GM18520 (cell line): ENCODE results near the gene TUT4.
"Not testable (repeated sequence)": the region's sequence is repeated elsewhere in the genome, so short reads cannot be mapped to it uniquely, and the experiment has no call there.

Source experiments
- ATAC-seq: cut with Tn5 transposase; IDR thresholded peaks from one replicate; pipeline ENCODE4 v1.9.1; 2021; ENCODE audit not compliant: unreplicated experiment

TUT4 gene

GRCh38 chr1:52552505-52553361 lies at the start of gene TUT4:
Gene TUT4, minus strand, starts transcription at chr1:52553092. Its CDS starts 26,812 bp downstream, at chr1:52526280.
- peak; percentile 5 for ATAC-seq

GRCh38 chr1:52601991-52602855 lies 49.3 kb upstream of the TUT4 start, which contains the start of gene GPX7:
Gene GPX7, plus strand, starts transcription at chr1:52602371. Its CDS starts 39 bp downstream, at chr1:52602410.
- no peak for ATAC-seq

GRCh38 chr1:52601519-52601918 lies 48.6 kb upstream of the TUT4 start:
- no peak for ATAC-seq

GRCh38 chr1:52600533-52601179 lies 47.8 kb upstream of the TUT4 start:
- ATAC-seq = no peak

- ATAC-seq = no peak
Measured at GRCh38 chr1:52599236-52599635, 46.3 kb upstream of the TUT4 start.

GRCh38 chr1:52598729-52599128 lies 45.8 kb upstream of the TUT4 start:
- ATAC-seq = no peak

GRCh38 chr1:52597912-52598311 lies 45.0 kb upstream of the TUT4 start:
- no peak for ATAC-seq

- ATAC-seq = no peak
Measured at GRCh38 chr1:52595061-52595460, 42.2 kb upstream of the TUT4 start.

GRCh38 chr1:52593495-52593894 lies 40.6 kb upstream of the TUT4 start:
- ATAC-seq = no peak

- no peak for ATAC-seq
Measured at GRCh38 chr1:52592637-52593323, 39.9 kb upstream of the TUT4 start.

- no peak for ATAC-seq
Measured at GRCh38 chr1:52590266-52590665, 37.4 kb upstream of the TUT4 start.

- no peak for ATAC-seq
Measured at GRCh38 chr1:52588535-52588934, 35.6 kb upstream of the TUT4 start.

- ATAC-seq = no peak
Measured at GRCh38 chr1:52588027-52588426, 35.1 kb upstream of the TUT4 start.

- no peak for ATAC-seq
Measured at GRCh38 chr1:52585474-52585873, 32.6 kb upstream of the TUT4 start.

GRCh38 chr1:52582116-52582696 lies 29.3 kb upstream of the TUT4 start:
- ATAC-seq = no peak

- no peak for ATAC-seq
Measured at GRCh38 chr1:52580283-52580682, 27.4 kb upstream of the TUT4 start.

GRCh38 chr1:52579415-52579814 lies 26.5 kb upstream of the TUT4 start:
- ATAC-seq = no peak

GRCh38 chr1:52578066-52578465 lies 25.2 kb upstream of the TUT4 start:
- not testable (repeated sequence) for ATAC-seq

GRCh38 chr1:52576074-52576473 lies 23.2 kb upstream of the TUT4 start:
- ATAC-seq = no peak

GRCh38 chr1:52574594-52574993 lies 21.7 kb upstream of the TUT4 start:
- no peak for ATAC-seq
